Right kidney (tissue), 9 donors: ENCODE measurements around the gene TRIM56.
"Not testable (repeated sequence)": the region's sequence is repeated elsewhere in the genome, so short reads cannot be mapped to it uniquely, and the experiment has no call there.

Experiments
- DNase-seq: peaks from one replicate; pipeline ENCODE4 v3.0.0-alpha.2; 2016
- long read RNA-seq, 8 donors: transcript quantifications; one replicate each; lab custom pipeline, GENCODE V29; 2026

TRIM56 gene
- long read RNA-seq, donor 1, full-length matches to known transcripts, result 2 of 2 reads
- long read RNA-seq, donor 1, partial matches to known transcripts, result 0 of 2 reads
- long read RNA-seq, donor 1, other reads (novel, unspliced or antisense), result 0 of 2 reads
- long read RNA-seq, donor 2, result 0 reads
- long read RNA-seq, donor 3, full-length matches to known transcripts, result 4 of 4 reads
- long read RNA-seq, donor 3, partial matches to known transcripts, result 0 of 4 reads
- long read RNA-seq, donor 3, other reads (novel, unspliced or antisense), result 0 of 4 reads
- long read RNA-seq, donor 4, full-length matches to known transcripts, result 7 of 7 reads
- long read RNA-seq, donor 4, partial matches to known transcripts, result 0 of 7 reads
- long read RNA-seq, donor 4, other reads (novel, unspliced or antisense), result 0 of 7 reads
- long read RNA-seq, donor 5, full-length matches to known transcripts, result 2 of 2 reads
- long read RNA-seq, donor 5, partial matches to known transcripts, result 0 of 2 reads
- long read RNA-seq, donor 5, other reads (novel, unspliced or antisense), result 0 of 2 reads
- long read RNA-seq, donor 6, full-length matches to known transcripts, result 5 of 16 reads
- long read RNA-seq, donor 6, partial matches to known transcripts, result 11 of 16 reads
- long read RNA-seq, donor 6, other reads (novel, unspliced or antisense), result 0 of 16 reads
- long read RNA-seq, donor 7, full-length matches to known transcripts, result 4 of 4 reads
- long read RNA-seq, donor 7, partial matches to known transcripts, result 0 of 4 reads
- long read RNA-seq, donor 7, other reads (novel, unspliced or antisense), result 0 of 4 reads
- long read RNA-seq, donor 8, full-length matches to known transcripts, result 5 of 5 reads
- long read RNA-seq, donor 8, partial matches to known transcripts, result 0 of 5 reads
- long read RNA-seq, donor 8, other reads (novel, unspliced or antisense), result 0 of 5 reads

- DNase-seq, result peak; percentile 79
Measured at GRCh38 chr7:101085162-101085964, at the start of gene TRIM56. Gene TRIM56, plus strand, starts transcription at chr7:101085481. Its CDS starts 1,832 bp downstream, at chr7:101087313.

GRCh38 chr7:101035941-101036340 is 49.3 kb upstream of the TRIM56 start:
- DNase-seq, result no peak

GRCh38 chr7:101041283-101041682 is 44.0 kb upstream of the TRIM56 start:
- DNase-seq, result not testable (repeated sequence)

- DNase-seq, result peak; percentile 31
Measured at GRCh38 chr7:101058355-101058754, 26.9 kb upstream of the TRIM56 start.

- DNase-seq, result no peak
Measured at GRCh38 chr7:101059620-101059942, 25.7 kb upstream of the TRIM56 start.

GRCh38 chr7:101060992-101061391 is 24.3 kb upstream of the TRIM56 start:
- no peak for DNase-seq

- DNase-seq, result not testable (repeated sequence)
Measured at GRCh38 chr7:101064176-101064550, 21.1 kb upstream of the TRIM56 start.

GRCh38 chr7:101065162-101065561 is 20.1 kb upstream of the TRIM56 start:
- not testable (repeated sequence) for DNase-seq

GRCh38 chr7:101066141-101066832 is 19.0 kb upstream of the TRIM56 start:
- DNase-seq, result no peak

- no peak for DNase-seq
Measured at GRCh38 chr7:101066833-101067177, 18.5 kb upstream of the TRIM56 start.

- DNase-seq, result no peak
Measured at GRCh38 chr7:101068401-101068800, 16.9 kb upstream of the TRIM56 start.

GRCh38 chr7:101071362-101072104 is 13.7 kb upstream of the TRIM56 start:
- DNase-seq, result not testable (repeated sequence)

- no peak for DNase-seq
Measured at GRCh38 chr7:101075646-101076045, 9.6 kb upstream of the TRIM56 start.

GRCh38 chr7:101076183-101076582 is 9.1 kb upstream of the TRIM56 start:
- DNase-seq, result not testable (repeated sequence)

- peak; percentile 49 for DNase-seq
Measured at GRCh38 chr7:101077303-101078086, 7.8 kb upstream of the TRIM56 start.

- DNase-seq, result no peak
Measured at GRCh38 chr7:101081432-101081831, 3.8 kb upstream of the TRIM56 start.

- DNase-seq, result no peak
Measured at GRCh38 chr7:101084865-101085161, 468 bp upstream of the TRIM56 start.

GRCh38 chr7:101087334-101088068 is 2.2 kb downstream of the TRIM56 start:
- no peak for DNase-seq

GRCh38 chr7:101088069-101088425 is 2.8 kb downstream of the TRIM56 start:
- DNase-seq, result no peak
